ENCODE data around the gene VAMP4. TPM values are rescaled to one million over a fixed set of nuclear protein-coding genes. Genes with fewer than 3 reads are reported as not detected.

Gene VAMP4
- total RNA-seq, 1 experiment from 2014 or later = 6.3 TPM

- TF ChIP-seq REST (IDR thresholded peaks at IDR 0.05; ENCODE audit: low read depth) = no peak
- no peak for TF ChIP-seq SP1 (IDR thresholded peaks at IDR 0.05; ENCODE audit: low read depth)
- TF ChIP-seq CEBPB (IDR thresholded peaks at IDR 0.05; ENCODE audit: low read depth) = no peak
- TF ChIP-seq FOSL1 (IDR thresholded peaks at IDR 0.05; ENCODE audit: low read depth) = no peak
- TF ChIP-seq POLR2AphosphoS5 (IDR thresholded peaks at IDR 0.05; ENCODE audit: low read depth, low read length) = no peak
- TF ChIP-seq ELF1 (IDR thresholded peaks at IDR 0.05; ENCODE audit: borderline replicate concordance, low read depth) = no peak
- TF ChIP-seq SIN3A (IDR thresholded peaks at IDR 0.05; ENCODE audit: low read depth) = no peak
- TF ChIP-seq ZBTB33 (IDR thresholded peaks at IDR 0.05; ENCODE audit: extremely low read depth, insufficient replicate concordance, low read length) = no peak
- no peak for TF ChIP-seq JUND (IDR thresholded peaks at IDR 0.05)
- no peak for TF ChIP-seq CBX3 (IDR thresholded peaks at IDR 0.05; ENCODE audit: low read depth)
Measured at GRCh38 chr1:171769754-171770153, 27.9 kb upstream of the VAMP4 start (continued).

- H3K36me3 ChIP-seq (ENCODE audit: control insufficient read depth in 1 of 2, insufficient read depth in 2 of 2, low read length in 2 of 2) = no peaks in the 10 kb centered on the region
- TF ChIP-seq, protein P1, sequence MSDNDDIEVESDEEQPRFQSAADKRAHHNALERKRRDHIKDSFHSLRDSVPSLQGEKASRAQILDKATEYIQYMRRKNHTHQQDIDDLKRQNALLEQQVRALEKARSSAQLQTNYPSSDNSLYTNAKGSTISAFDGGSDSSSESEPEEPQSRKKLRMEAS (IDR thresholded peaks at IDR 0.05) = no peak
- TF ChIP-seq CEBPB (IDR thresholded peaks at IDR 0.05; ENCODE audit: low read depth) (no peak), POLR2AphosphoS5 (IDR thresholded peaks at IDR 0.05; ENCODE audit: low read depth, low read length) (no peak), SP1 (IDR thresholded peaks at IDR 0.05; ENCODE audit: low read depth) (no peak), JUND (IDR thresholded peaks at IDR 0.05) (no peak), EGR1 (IDR thresholded peaks at IDR 0.05; ENCODE audit: low read depth) (no peak), RAD21 (IDR thresholded peaks at IDR 0.05; ENCODE audit: low read depth) (no peak), TCF7L2 (IDR thresholded peaks at IDR 0.05; ENCODE audit: borderline replicate concordance, extremely low read depth, insufficient read depth, insufficient read length) (no peak), EZH2phosphoT487 (IDR thresholded peaks at IDR 0.05; ENCODE audit: borderline replicate concordance) (no peak), POLR2A (IDR thresholded peaks at IDR 0.05; ENCODE audit: borderline replicate concordance, extremely low read depth, insufficient read depth, insufficient read length) (no peak), EZH2 (IDR thresholded peaks at IDR 0.05) (no peak)
- H4K20me1 ChIP-seq (ENCODE audit: insufficient read depth) = no peaks in the 10 kb centered on the region
- no TSS peak for BruUV-seq (replicated peaks)
- intact Hi-C loops (cut with micrococcal nuclease) = no loop called here
- H3K27ac ChIP-seq (ENCODE audit: low read depth, low read length) = no peak overlapping the region
- no peak overlapping the region for H3K4me3 ChIP-seq (replicated peaks in 1 of 2; ENCODE audit: low read depth in 1 of 2, low read length in 2 of 2)
- H3K27me3 ChIP-seq (ENCODE audit: insufficient read depth, low read length) = no peaks in the 10 kb centered on the region
- no peak overlapping the region for H3K4me2 ChIP-seq (ENCODE audit: low read length)
- H3K9ac ChIP-seq (ENCODE audit: low read length) = no peak overlapping the region
- H3K4me1 ChIP-seq (ENCODE audit: control insufficient read depth in 1 of 2, insufficient read depth in 2 of 2, low read length in 2 of 2) = no peaks in the 10 kb centered on the region
- no peaks in the 10 kb centered on the region for H3K9me2 ChIP-seq (ENCODE audit: insufficient read depth)
- ChIA-PET POLR2A (no interaction called here), RAD21 (ENCODE audit: low non-redundant PET in 1 of 2, low total read pairs in 2 of 2, uncharacterized antibody in 2 of 2, unreplicated experiment in 2 of 2) (no interaction called here), CTCF (no interaction called here)
- H3K9me3 ChIP-seq (ENCODE audit: control insufficient read depth in 1 of 2, insufficient read depth in 1 of 2, low read depth in 1 of 2, low read length in 2 of 2) = no peaks in the 10 kb centered on the region
- DNase-seq (ENCODE audit: low read depth, low spot score) (no peak), ATAC-seq (no peak)
- H2AFZ ChIP-seq (ENCODE audit: low read depth, low read length, poor library complexity, severe bottlenecking) = peak overlapping the region; percentile 22
- no peaks in the 10 kb centered on the region for H3K79me2 ChIP-seq (ENCODE audit: insufficient read depth, low read length)
Measured at GRCh38 chr1:171769171-171769570, 27.3 kb upstream of the VAMP4 start.

Data from HCT116 (cell line).